Body of pancreas (tissue), 4 donors: ENCODE data around the gene ARHGAP15.

Experiments
- POLR2A ChIP-seq, 3 donors: fragments of 450-650 bp; IDR thresholded peaks; one replicate each; pipeline ENCODE4 v1.6.1; 2016; ENCODE audit warnings: antibody characterized with exemption in 3 of 3, mild to moderate bottlenecking in 2 of 3
- TF ChIP-seq, protein P1 (sequence below), 7 experiments: fragments of 450-650 bp in 4 of 7; fragments of 200-600 bp in 3 of 7; sonication (generic) in 3 of 7; IDR thresholded peaks; one replicate each; pipeline ENCODE4 v1.5.1; 2016 to 2019; ENCODE audit warnings: antibody characterized with exemption in 7 of 7

DNA sequence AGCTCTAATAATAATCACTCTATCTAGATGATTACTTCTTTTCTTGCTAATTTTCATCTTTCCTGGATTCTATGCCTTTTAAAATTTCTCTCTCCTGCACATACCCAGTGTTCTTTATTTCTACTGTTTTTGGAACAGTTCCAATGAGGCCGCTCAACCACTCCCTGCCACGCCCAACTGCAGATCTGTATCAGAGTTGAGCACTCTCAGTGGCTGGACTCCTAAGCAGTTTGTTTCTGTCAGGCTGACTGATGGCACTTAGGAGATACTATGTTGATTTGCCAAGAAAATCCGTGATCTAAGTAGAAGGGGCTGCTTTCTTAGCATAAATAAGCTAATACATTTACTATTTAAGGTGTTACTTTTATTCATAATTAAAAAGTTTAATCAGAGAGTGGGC, 192.8 kb downstream of the ARHGAP15 start:
- TF ChIP-seq, protein P1, sequence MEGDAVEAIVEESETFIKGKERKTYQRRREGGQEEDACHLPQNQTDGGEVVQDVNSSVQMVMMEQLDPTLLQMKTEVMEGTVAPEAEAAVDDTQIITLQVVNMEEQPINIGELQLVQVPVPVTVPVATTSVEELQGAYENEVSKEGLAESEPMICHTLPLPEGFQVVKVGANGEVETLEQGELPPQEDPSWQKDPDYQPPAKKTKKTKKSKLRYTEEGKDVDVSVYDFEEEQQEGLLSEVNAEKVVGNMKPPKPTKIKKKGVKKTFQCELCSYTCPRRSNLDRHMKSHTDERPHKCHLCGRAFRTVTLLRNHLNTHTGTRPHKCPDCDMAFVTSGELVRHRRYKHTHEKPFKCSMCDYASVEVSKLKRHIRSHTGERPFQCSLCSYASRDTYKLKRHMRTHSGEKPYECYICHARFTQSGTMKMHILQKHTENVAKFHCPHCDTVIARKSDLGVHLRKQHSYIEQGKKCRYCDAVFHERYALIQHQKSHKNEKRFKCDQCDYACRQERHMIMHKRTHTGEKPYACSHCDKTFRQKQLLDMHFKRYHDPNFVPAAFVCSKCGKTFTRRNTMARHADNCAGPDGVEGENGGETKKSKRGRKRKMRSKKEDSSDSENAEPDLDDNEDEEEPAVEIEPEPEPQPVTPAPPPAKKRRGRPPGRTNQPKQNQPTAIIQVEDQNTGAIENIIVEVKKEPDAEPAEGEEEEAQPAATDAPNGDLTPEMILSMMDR (IDR thresholded peaks at IDR 0.05) = no peak
- TF ChIP-seq POLR2A (IDR thresholded peaks at IDR 0.05) = no peak
